A549 (cell line): ENCODE data around the gene MAGEA11. TPM values are rescaled to one million over a fixed set of nuclear protein-coding genes. Genes with fewer than 3 reads are reported as not detected.
A peak's percentile ranks its signal among the peaks of the same experiment; 100 is the strongest.
"Not testable (repeated sequence)": the region's sequence is repeated elsewhere in the genome, so short reads cannot be mapped to it uniquely, and the experiment has no call there.

Experiments
- ATAC-seq, 2 experiments: fragments of 200-7000 bp in 1 of 2; fragments of >200 bp in 1 of 2; cut with Nextera tagmentation in 1 of 2; cut with Tn5 transposase in 1 of 2; 3 replicates each; pipeline versions ENCODE4 v1.8.0 to v1.9.1; 2018 to 2020; ENCODE audit warnings: mild to moderate bottlenecking in 1 of 2, moderate library complexity in 1 of 2
- CTCF ChIA-PET: fragments of 300-600 bp; sonication (Branson Sonifier 250); formaldehyde crosslinking; extraction: SDS; loops from one replicate; lab custom pipeline; 2021; ENCODE audit warnings: antibody characterized with exemption, inconsistent platforms; lab: Yijun Ruan, JAX
- POLR2A ChIA-PET: fragments of 350-600 bp; formaldehyde crosslinking; extraction: SDS; loops from one replicate; lab custom pipeline; 2021; ENCODE audit warnings: antibody characterized with exemption, inconsistent platforms; lab: Yijun Ruan, JAX
- DNase-seq, 2 experiments: peaks; one replicate each; pipeline versions ENCODE4 v3.0.0 to v3.0.0-alpha.2; 2011 to 2016; ENCODE audit warnings: low read depth in 1 of 2, low spot score in 1 of 2
- FAIRE-seq: peaks from 2 replicates; lab custom pipeline; 2011; peaks lifted over from hg19 to GRCh38; lab: Jason Lieb, UNC
- H3K27ac ChIP-seq, 2 experiments: fragments of >200 bp; sonication (Bioruptor Twin); formaldehyde crosslinking; 3 replicates each; pipeline ENCODE4 v1.5.1; 2016 to 2017
- H3K4me1 ChIP-seq: fragments of >200 bp; sonication (Bioruptor Twin); formaldehyde crosslinking; 3 replicates; pipeline ENCODE4 v1.6.1; 2016
- H3K4me2 ChIP-seq: fragments of >200 bp; sonication (Bioruptor Twin); formaldehyde crosslinking; 3 replicates; pipeline ENCODE4 v1.6.1; 2016
- H3K4me3 ChIP-seq: fragments of >200 bp; sonication (Bioruptor Twin); formaldehyde crosslinking; 3 replicates; pipeline ENCODE4 v1.5.1; 2016
- H3K9me3 ChIP-seq: fragments of >200 bp; sonication (Bioruptor Twin); formaldehyde crosslinking; 3 replicates; pipeline ENCODE4 v1.6.1; 2016
- CHD2 ChIP-seq: fragments of 150-350 bp; IDR thresholded peaks from 2 replicates; pipeline ENCODE4 v1.6.1; 2014; ENCODE audit warnings: low read length; ENCODE audit not compliant: partially characterized antibody
- EHMT2 ChIP-seq: fragments of 200-600 bp; sonication (generic); IDR thresholded peaks from 2 replicates; pipeline ENCODE4 v1.6.1; 2016; ENCODE audit warnings: antibody characterized with exemption, low read depth, mild to moderate bottlenecking, moderate library complexity
- EP300 ChIP-seq, 2 experiments: fragments of >200 bp; sonication (Bioruptor Twin); formaldehyde crosslinking; IDR thresholded peaks; 2 replicates in 1 of 2; 3 replicates in 1 of 2; pipeline ENCODE4 v1.6.1; 2016 to 2017
- FOSL2 ChIP-seq, 2 experiments: fragments of 450-650 bp in 1 of 2; fragments of >200 bp in 1 of 2; sonication (Bioruptor Twin) in 1 of 2; formaldehyde crosslinking; IDR thresholded peaks; 2 replicates each; pipeline versions ENCODE4 v1.5.0 to v1.6.1; 2016 to 2020; ENCODE audit warnings: mild to moderate bottlenecking in 1 of 2, moderate library complexity in 1 of 2
- FOXS1 ChIP-seq: fragments of 250-450 bp; sonication (Bioruptor Pico); IDR thresholded peaks from 2 replicates; pipeline ENCODE4 v1.5.0; 2020; ENCODE audit warnings: mild to moderate bottlenecking, moderate library complexity
- HDAC2 ChIP-seq: fragments of 200-600 bp; sonication (generic); IDR thresholded peaks from 2 replicates; pipeline ENCODE4 v1.6.1; 2016
- HEYL ChIP-seq: fragments of 250-450 bp; sonication (Bioruptor Pico); IDR thresholded peaks from 2 replicates; pipeline ENCODE4 v1.8.0; 2021; ENCODE audit warnings: mild to moderate bottlenecking, moderate library complexity
- MAFK ChIP-seq: fragments of 450-650 bp; IDR thresholded peaks from 2 replicates; pipeline ENCODE4 v1.6.1; 2014; ENCODE audit not compliant: partially characterized antibody
- MYC ChIP-seq: IDR thresholded peaks from 2 replicates; pipeline ENCODE4 v1.6.1; 2012; ENCODE audit warnings: mild to moderate bottlenecking, inconsistent platforms, low read length, improper control_type of control experiment, borderline replicate concordance
- POLR2A ChIP-seq: IDR thresholded peaks from 2 replicates; pipeline ENCODE4 v1.6.1; 2012; ENCODE audit warnings: mild to moderate bottlenecking, low read length
- RFX5 ChIP-seq: fragments of 450-650 bp; IDR thresholded peaks from 2 replicates; pipeline ENCODE4 v1.7.1; 2014; ENCODE audit warnings: antibody characterized with exemption, mild to moderate bottlenecking, moderate library complexity
- TFCP2L1 ChIP-seq: fragments of 250-450 bp; sonication (Bioruptor Pico); IDR thresholded peaks from 2 replicates; pipeline ENCODE4 v1.5.0; 2021; ENCODE audit warnings: mild to moderate bottlenecking
- WGBS: methylation state at CpG from one replicate; pipeline ENCODE4 v1.1.6; 2017; ENCODE audit errors: missing lambda C conversion rate; 5-methylcytosine and 5-hydroxymethylcytosine counted together
- polyA plus RNA-seq, 4 experiments: library from polyadenylated mRNA; depleted of rRNA in 3 of 4; stranded (reverse); fragments of >200 nt; fragmentation: RNase III in 1 of 4; extraction: RNeasy Plus Mini Kit Qiagen cat#74134 plus additional on column Dnase treatment in 1 of 4; gene quantifications; 2 replicates in 3 of 4; 3 replicates in 1 of 4; pipeline ENCODE4 v1.2.3, GENCODE V29; 2011 to 2017
- small RNA-seq, 6 experiments: library from RNA; depleted of rRNA; stranded (forward); fragments of <200 nt; gene quantifications; one replicate each; pipeline ENCODE3, GENCODE V24; 2012
- TF ChIP-seq, protein P1 (sequence below): fragments of >200 bp; sonication (Bioruptor Twin); formaldehyde crosslinking; IDR thresholded peaks from 3 replicates; pipeline ENCODE4 v1.5.1; 2016
- TF ChIP-seq, protein P2 (sequence below): fragments of 450-650 bp; IDR thresholded peaks from 2 replicates; pipeline ENCODE4 v1.6.1; 2014; ENCODE audit warnings: antibody characterized with exemption
- TF ChIP-seq, protein P3 (sequence below): fragments of >200 bp; sonication (Bioruptor Twin); formaldehyde crosslinking; IDR thresholded peaks from 2 replicates; pipeline ENCODE4 v1.6.1; 2016
- TF ChIP-seq, protein P4 (sequence below): IDR thresholded peaks from 2 replicates; pipeline ENCODE4 v1.6.1; 2012
- TF ChIP-seq, protein P5 (sequence below): fragments of 250-450 bp; sonication (Bioruptor Pico); IDR thresholded peaks from 2 replicates; pipeline ENCODE4 v1.5.0; 2020; ENCODE audit warnings: low read depth, mild to moderate bottlenecking, moderate library complexity

MAGEA11 gene
- polyA plus RNA-seq, 2 of the 4 experiments (the other 2 are of a cell fraction) = not detected

DNA sequence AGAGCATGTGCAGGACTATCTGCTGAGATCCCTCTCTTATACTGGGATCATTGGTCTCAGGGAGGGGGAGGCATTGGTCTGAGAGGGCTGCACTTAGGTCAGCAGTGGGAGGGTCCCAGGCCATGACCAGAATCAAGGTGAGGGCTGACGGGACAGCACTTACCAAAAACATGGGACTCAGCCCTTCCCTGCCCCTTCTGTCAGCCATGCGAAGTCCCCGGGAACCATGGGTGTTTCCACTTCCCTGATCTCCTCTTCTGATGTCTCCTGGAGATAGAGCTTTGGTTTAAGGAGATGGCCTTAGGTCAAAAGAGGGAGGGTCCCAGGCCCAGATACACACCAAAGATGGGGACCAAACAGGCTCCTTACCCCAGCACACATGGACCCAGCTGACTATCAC, 49.1 kb downstream of the MAGEA11 start:
- H3K27ac ChIP-seq = no peak overlapping the region
- FAIRE-seq (no peak), ATAC-seq (no peak), DNase-seq (no peak)
- no peaks in the 10 kb centered on the region for H3K9me3 ChIP-seq
- WGBS = 17% methylated on average over 1 of the region's 3 CpGs
- H3K4me2 ChIP-seq = no peak overlapping the region
- no peak overlapping the region for H3K4me3 ChIP-seq
- TF ChIP-seq FOXS1 (no peak), CHD2 (no peak), EHMT2 (no peak), HEYL (CRISPR knock-in tag) (no peak), EP300 (IDR thresholded peaks at IDR 0.05) (no peak), MYC (no peak), HDAC2 (no peak), TFCP2L1 (no peak), FOSL2 (IDR thresholded peaks at IDR 0.05) (no peak), FOSL2 (CRISPR knock-in tag; IDR thresholded peaks at IDR 0.05) (no peak)
- TF ChIP-seq, protein P1, sequence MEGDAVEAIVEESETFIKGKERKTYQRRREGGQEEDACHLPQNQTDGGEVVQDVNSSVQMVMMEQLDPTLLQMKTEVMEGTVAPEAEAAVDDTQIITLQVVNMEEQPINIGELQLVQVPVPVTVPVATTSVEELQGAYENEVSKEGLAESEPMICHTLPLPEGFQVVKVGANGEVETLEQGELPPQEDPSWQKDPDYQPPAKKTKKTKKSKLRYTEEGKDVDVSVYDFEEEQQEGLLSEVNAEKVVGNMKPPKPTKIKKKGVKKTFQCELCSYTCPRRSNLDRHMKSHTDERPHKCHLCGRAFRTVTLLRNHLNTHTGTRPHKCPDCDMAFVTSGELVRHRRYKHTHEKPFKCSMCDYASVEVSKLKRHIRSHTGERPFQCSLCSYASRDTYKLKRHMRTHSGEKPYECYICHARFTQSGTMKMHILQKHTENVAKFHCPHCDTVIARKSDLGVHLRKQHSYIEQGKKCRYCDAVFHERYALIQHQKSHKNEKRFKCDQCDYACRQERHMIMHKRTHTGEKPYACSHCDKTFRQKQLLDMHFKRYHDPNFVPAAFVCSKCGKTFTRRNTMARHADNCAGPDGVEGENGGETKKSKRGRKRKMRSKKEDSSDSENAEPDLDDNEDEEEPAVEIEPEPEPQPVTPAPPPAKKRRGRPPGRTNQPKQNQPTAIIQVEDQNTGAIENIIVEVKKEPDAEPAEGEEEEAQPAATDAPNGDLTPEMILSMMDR = no peak
- TF ChIP-seq, protein P2, sequence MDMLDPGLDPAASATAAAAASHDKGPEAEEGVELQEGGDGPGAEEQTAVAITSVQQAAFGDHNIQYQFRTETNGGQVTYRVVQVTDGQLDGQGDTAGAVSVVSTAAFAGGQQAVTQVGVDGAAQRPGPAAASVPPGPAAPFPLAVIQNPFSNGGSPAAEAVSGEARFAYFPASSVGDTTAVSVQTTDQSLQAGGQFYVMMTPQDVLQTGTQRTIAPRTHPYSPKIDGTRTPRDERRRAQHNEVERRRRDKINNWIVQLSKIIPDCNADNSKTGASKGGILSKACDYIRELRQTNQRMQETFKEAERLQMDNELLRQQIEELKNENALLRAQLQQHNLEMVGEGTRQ = no peak
- TF ChIP-seq, protein P3, sequence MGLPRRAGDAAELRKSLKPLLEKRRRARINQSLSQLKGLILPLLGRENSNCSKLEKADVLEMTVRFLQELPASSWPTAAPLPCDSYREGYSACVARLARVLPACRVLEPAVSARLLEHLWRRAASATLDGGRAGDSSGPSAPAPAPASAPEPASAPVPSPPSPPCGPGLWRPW = no peak
- TF ChIP-seq, protein P4, sequence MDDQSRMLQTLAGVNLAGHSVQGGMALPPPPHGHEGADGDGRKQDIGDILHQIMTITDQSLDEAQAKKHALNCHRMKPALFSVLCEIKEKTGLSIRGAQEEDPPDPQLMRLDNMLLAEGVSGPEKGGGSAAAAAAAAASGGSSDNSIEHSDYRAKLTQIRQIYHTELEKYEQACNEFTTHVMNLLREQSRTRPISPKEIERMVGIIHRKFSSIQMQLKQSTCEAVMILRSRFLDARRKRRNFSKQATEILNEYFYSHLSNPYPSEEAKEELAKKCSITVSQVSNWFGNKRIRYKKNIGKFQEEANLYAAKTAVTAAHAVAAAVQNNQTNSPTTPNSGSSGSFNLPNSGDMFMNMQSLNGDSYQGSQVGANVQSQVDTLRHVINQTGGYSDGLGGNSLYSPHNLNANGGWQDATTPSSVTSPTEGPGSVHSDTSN = no peak
- ChIA-PET POLR2A (no interaction called here), CTCF (no interaction called here)
- no peaks in the 10 kb centered on the region for H3K4me1 ChIP-seq

DNA sequence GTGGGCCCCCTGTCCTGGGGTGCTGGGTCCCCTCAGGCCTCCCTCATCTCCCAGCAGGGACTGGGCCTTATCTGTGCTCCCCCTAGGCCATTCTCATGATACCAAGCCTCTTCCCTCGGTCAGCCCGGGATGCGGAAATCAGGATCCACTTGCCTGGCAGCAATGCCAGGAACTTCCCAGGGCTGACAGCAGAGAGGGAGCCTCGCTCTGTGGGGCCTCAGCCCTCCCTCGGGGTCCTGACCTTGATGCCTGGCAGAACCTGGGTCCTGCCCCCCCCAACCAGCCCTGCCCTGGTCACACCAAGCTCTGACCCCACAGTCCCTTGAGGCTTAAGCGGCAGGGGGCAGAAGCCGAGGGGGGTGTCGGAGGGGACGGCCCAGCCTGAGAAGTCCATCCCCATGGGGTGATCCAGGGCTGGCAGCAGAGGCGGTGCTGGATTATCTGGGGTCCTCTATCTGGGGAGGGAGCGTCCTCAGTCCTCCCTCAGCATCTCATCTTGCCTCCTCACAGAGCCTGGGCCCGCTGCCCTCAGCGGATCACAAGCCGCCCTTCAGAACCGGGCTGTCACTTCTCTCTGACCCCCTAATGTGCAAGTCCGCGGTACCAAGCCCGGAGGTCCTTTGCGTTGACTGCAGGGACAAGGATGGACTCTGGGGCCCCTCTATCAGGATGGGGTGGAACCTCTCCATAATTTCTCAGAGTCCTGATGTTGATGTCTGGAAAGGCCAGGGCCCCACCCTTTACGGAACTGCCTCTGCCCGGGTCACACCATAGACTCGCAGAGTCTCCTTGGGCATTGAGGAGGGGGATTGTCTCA, 50.2 kb downstream of the MAGEA11 start:
- peak; percentile 46 for FAIRE-seq
- DNase-seq, CTCF ChIA-PET, H3K27ac ChIP-seq, H3K9me3 ChIP-seq, H3K4me2 ChIP-seq, POLR2A ChIA-PET, H3K4me3 ChIP-seq, ATAC-seq, H3K4me1 ChIP-seq: not testable (repeated sequence)
- WGBS = 36% methylated on average over 5 of the region's 22 CpGs

DNA sequence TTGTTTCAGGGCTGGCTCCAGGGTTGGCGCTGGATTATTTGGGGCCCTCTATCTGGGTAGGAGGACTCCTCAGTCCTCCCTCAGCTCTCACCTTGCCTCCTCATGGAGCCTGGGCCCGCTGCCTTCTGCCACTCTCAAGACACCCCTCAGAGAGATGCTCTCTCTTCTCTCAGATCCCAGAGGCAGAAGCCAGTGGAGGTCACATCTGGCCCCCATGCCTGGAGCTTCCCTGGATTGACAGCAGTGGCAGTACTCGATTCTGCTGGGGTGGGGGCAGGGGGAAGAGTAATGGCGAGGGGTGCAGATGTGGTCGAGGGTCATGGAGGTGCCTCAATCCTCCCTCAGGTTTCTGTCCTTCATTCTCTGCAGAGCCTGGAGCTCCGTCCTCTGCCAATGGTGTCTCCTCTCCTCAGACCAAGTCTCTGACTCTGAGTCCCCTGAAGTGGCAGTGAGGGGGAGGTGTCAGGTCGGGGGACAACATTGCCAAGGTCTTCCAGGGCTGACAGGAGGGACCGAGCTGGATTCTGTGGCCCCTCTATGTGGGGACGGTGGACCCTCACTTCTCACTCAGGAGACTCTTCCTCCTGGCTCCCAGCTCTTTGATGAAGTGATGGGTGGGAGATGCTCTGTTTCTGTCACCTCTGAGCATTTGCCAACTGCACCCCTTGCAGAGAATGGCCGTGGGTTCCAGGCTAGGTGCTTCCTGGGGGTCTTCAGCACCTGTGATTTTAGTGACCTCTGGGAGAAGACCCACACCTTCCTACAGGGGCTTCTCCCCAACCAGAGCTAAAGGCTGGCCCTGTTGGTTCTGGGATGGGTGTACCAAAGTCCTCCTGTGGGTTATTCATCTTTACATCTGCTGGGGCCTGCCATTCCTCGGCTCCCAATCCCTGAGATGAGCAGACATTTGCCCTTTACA, 51.1 kb downstream of the MAGEA11 start:
- ChIA-PET POLR2A (no interaction called here), CTCF (no interaction called here)
- DNase-seq (no peak), ATAC-seq (no peak), FAIRE-seq (no peak)
- no peaks in the 10 kb centered on the region for H3K9me3 ChIP-seq
- H3K4me1 ChIP-seq = no peaks in the 10 kb centered on the region
- H3K4me3 ChIP-seq = no peak overlapping the region
- H3K27ac ChIP-seq = no peak overlapping the region
- no peak overlapping the region for H3K4me2 ChIP-seq
- TF ChIP-seq MAFK (no peak), RFX5 (no peak), POLR2A (no peak)
- TF ChIP-seq, protein P5, sequence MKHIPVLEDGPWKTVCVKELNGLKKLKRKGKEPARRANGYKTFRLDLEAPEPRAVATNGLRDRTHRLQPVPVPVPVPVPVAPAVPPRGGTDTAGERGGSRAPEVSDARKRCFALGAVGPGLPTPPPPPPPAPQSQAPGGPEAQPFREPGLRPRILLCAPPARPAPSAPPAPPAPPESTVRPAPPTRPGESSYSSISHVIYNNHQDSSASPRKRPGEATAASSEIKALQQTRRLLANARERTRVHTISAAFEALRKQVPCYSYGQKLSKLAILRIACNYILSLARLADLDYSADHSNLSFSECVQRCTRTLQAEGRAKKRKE = no peak
- WGBS = 13% methylated on average over 5 of the region's 11 CpGs

Small RNAs within 50 kb of the gene (small RNA-seq; reads per million reads assigned to genes)
- gene AC244098.1 = 0 reads per million in 6 experiments
- gene AC244098.2 = 0 reads per million in 6 experiments
- gene AC244098.3 = 0 reads per million in 6 experiments

Other genes starting within 250 kb of the MAGEA11 start
- 120 and 135 TPM in 2 replicates for gene IDS, start 206.8 kb upstream of the MAGEA11 start, polyA plus RNA-seq (2011; rRNA removed)
- gene IDS, start 206.8 kb upstream of the MAGEA11 start, polyA plus RNA-seq (2017; fragmentation: RNase III; extraction: RNeasy Plus Mini Kit Qiagen cat#74134 plus additional on column Dnase treatment) = 40.6 to 46.8 TPM (median 44.5 TPM) in 3 replicates
- gene EOLA1, start 171.0 kb upstream of the MAGEA11 start, polyA plus RNA-seq (2011; rRNA removed) = 23.3 and 26.0 TPM in 2 replicates
- 14.5 to 16.9 TPM (median 16.4 TPM) in 3 replicates for gene EOLA1, start 171.0 kb upstream of the MAGEA11 start, polyA plus RNA-seq (2017; fragmentation: RNase III; extraction: RNeasy Plus Mini Kit Qiagen cat#74134 plus additional on column Dnase treatment)
- gene HSFX3, start 162.1 kb upstream of the MAGEA11 start, polyA plus RNA-seq (2011; rRNA removed) = not detected in 2 replicates
- not detected in 3 replicates for gene HSFX3, start 162.1 kb upstream of the MAGEA11 start, polyA plus RNA-seq (2017; fragmentation: RNase III; extraction: RNeasy Plus Mini Kit Qiagen cat#74134 plus additional on column Dnase treatment)
- 0.08 TPM in 1 of 2 replicates, not detected in the other for gene MAGEA9B, start 124.6 kb upstream of the MAGEA11 start, polyA plus RNA-seq (2011; rRNA removed)
- gene MAGEA9B, start 124.6 kb upstream of the MAGEA11 start, polyA plus RNA-seq (2017; fragmentation: RNase III; extraction: RNeasy Plus Mini Kit Qiagen cat#74134 plus additional on column Dnase treatment) = not detected in 3 replicates
- not detected in 2 replicates for gene HSFX2, start 116.7 kb upstream of the MAGEA11 start, polyA plus RNA-seq (2011; rRNA removed)
- gene HSFX2, start 116.7 kb upstream of the MAGEA11 start, polyA plus RNA-seq (2017; fragmentation: RNase III; extraction: RNeasy Plus Mini Kit Qiagen cat#74134 plus additional on column Dnase treatment) = 0.08 to 0.18 TPM (median 0.10 TPM) in 3 replicates
- gene TMEM185A, start 80.3 kb upstream of the MAGEA11 start, polyA plus RNA-seq (2011; rRNA removed) = 24.3 and 25.1 TPM in 2 replicates
- gene TMEM185A, start 80.3 kb upstream of the MAGEA11 start, polyA plus RNA-seq (2017; fragmentation: RNase III; extraction: RNeasy Plus Mini Kit Qiagen cat#74134 plus additional on column Dnase treatment) = 17.6 to 21.5 TPM (median 21.1 TPM) in 3 replicates
- 0.44 and 0.49 TPM in 2 replicates for gene HSFX1, start 62.0 kb downstream of the MAGEA11 start, polyA plus RNA-seq (2011; rRNA removed)
- gene HSFX1, start 62.0 kb downstream of the MAGEA11 start, polyA plus RNA-seq (2017; fragmentation: RNase III; extraction: RNeasy Plus Mini Kit Qiagen cat#74134 plus additional on column Dnase treatment) = 0.18 to 0.45 TPM (median 0.26 TPM) in 3 replicates
- gene MAGEA9, start 69.9 kb downstream of the MAGEA11 start, polyA plus RNA-seq (2011; rRNA removed) = not detected in 2 replicates
- gene MAGEA9, start 69.9 kb downstream of the MAGEA11 start, polyA plus RNA-seq (2017; fragmentation: RNase III; extraction: RNeasy Plus Mini Kit Qiagen cat#74134 plus additional on column Dnase treatment) = not detected in 3 replicates
- not detected in 2 replicates for gene MAGEA8, start 169.1 kb downstream of the MAGEA11 start, polyA plus RNA-seq (2011; rRNA removed)
- not detected in 3 replicates for gene MAGEA8, start 169.1 kb downstream of the MAGEA11 start, polyA plus RNA-seq (2017; fragmentation: RNase III; extraction: RNeasy Plus Mini Kit Qiagen cat#74134 plus additional on column Dnase treatment)
- gene HSFX4, start 217.5 kb downstream of the MAGEA11 start, polyA plus RNA-seq (2011; rRNA removed) = not detected in 2 replicates
- gene HSFX4, start 217.5 kb downstream of the MAGEA11 start, polyA plus RNA-seq (2017; fragmentation: RNase III; extraction: RNeasy Plus Mini Kit Qiagen cat#74134 plus additional on column Dnase treatment) = not detected in 3 replicates
- 60.9 and 61.7 TPM in 2 replicates for gene EOLA2, start 226.4 kb downstream of the MAGEA11 start, polyA plus RNA-seq (2011; rRNA removed)
- 34.0 to 37.7 TPM (median 34.5 TPM) in 3 replicates for gene EOLA2, start 226.4 kb downstream of the MAGEA11 start, polyA plus RNA-seq (2017; fragmentation: RNase III; extraction: RNeasy Plus Mini Kit Qiagen cat#74134 plus additional on column Dnase treatment)